ENCODE results near the gene ABCA7.

ABCA7 gene

DNA sequence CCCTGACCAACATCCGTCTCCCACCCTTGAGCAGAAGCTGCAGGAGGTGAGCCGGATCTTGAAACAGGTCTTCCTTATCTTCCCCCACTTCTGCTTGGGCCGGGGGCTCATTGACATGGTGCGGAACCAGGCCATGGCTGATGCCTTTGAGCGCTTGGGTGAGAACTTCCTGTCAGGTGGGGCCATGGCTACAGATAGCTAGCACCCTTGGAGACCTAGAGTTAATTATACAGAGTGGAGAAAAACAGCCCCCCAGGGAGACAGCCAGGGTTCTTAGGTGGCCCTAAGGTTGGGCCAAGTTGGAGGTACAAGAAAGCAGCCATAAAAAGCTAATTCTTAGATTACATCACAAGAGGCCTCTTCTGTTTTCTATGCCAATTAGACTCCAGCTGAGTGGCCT, 18.2 kb downstream of the ABCA7 start:
- TF ChIP-seq, protein P1, sequence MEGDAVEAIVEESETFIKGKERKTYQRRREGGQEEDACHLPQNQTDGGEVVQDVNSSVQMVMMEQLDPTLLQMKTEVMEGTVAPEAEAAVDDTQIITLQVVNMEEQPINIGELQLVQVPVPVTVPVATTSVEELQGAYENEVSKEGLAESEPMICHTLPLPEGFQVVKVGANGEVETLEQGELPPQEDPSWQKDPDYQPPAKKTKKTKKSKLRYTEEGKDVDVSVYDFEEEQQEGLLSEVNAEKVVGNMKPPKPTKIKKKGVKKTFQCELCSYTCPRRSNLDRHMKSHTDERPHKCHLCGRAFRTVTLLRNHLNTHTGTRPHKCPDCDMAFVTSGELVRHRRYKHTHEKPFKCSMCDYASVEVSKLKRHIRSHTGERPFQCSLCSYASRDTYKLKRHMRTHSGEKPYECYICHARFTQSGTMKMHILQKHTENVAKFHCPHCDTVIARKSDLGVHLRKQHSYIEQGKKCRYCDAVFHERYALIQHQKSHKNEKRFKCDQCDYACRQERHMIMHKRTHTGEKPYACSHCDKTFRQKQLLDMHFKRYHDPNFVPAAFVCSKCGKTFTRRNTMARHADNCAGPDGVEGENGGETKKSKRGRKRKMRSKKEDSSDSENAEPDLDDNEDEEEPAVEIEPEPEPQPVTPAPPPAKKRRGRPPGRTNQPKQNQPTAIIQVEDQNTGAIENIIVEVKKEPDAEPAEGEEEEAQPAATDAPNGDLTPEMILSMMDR (conservative IDR thresholded peaks at IDR 0.05), result no peak
- TF ChIP-seq ZFX (IDR thresholded peaks at IDR 0.05), result no peak
- H3K27ac ChIP-seq, result no peak overlapping the region

DNA sequence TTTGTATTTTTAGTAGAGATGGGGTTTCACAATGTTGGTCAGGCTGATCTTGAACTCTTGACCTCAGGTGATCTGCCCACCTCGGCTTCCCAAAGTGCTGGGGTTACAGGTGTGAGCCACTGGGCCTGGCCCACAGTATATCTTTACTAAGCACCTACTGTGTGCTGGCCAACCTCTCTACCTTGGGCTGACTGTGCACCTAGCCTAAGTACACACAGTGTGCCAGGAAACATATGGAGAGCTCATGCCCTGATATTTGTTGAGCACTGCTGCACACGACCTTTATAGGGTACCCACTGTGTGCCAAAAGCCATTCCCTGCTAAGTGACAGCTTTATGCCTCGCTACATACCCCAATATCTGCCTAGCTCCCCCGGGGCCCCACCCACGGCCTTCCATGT, 20.8 kb downstream of the ABCA7 start:
- TF ChIP-seq, protein P1 (conservative IDR thresholded peaks at IDR 0.05), result no peak
- TF ChIP-seq ZFX (IDR thresholded peaks at IDR 0.05), result no peak
- H3K27ac ChIP-seq, result no peak overlapping the region

DNA sequence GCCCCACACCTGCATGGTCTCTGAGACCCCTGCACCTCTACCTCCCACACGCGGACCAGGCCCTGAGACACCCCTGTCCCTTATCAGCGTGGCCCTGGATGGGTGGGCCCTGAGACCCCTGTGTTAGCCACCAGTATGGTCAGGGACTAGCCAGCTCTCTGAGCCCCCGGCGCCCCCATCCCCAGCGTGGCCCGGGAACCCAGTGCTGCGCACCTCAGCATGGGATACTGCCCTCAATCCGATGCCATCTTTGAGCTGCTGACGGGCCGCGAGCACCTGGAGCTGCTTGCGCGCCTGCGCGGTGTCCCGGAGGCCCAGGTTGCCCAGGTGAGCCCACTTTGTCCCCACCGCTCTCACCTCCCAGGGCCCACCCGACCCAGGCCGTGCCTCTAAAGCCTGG, 22.1 kb downstream of the ABCA7 start:
- no peak overlapping the region for H3K27ac ChIP-seq
- TF ChIP-seq, protein P1 (conservative IDR thresholded peaks at IDR 0.05), result no peak
- no peak for TF ChIP-seq ZFX (IDR thresholded peaks at IDR 0.05)

DNA sequence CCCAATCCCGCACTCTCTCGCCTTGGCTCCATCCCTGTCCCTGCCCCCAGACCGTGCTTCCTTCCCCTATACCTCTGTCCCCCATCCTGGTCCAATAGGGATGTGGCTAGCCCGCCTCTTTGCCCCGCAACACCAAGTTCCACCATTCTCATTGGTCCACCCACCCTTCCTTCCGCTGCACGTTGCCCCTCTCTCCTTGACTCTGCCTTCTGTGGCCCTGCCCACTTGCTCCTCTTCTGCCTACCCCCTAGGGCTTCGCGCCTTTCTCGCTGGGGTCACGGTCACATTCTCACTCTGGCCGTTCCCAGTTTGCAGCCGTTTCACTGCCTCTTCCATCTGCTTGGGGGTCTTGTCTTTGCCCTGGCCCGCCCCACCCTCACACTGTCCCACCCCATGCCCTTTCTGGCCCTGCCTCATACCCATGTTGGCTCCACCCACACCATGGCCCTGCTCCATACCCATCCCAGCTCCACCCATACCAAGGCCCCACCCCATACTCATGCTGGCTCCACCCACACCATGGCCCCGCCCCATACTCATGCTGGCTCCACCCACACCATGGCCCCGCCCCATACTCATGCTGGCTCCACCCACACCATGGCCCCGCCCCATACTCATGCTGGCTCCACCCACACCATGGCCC, 22.6 kb downstream of the ABCA7 start:
- TF ChIP-seq ZFX (IDR thresholded peaks at IDR 0.05), result no peak
- TF ChIP-seq, protein P1 (conservative IDR thresholded peaks at IDR 0.05), result no peak

DNA sequence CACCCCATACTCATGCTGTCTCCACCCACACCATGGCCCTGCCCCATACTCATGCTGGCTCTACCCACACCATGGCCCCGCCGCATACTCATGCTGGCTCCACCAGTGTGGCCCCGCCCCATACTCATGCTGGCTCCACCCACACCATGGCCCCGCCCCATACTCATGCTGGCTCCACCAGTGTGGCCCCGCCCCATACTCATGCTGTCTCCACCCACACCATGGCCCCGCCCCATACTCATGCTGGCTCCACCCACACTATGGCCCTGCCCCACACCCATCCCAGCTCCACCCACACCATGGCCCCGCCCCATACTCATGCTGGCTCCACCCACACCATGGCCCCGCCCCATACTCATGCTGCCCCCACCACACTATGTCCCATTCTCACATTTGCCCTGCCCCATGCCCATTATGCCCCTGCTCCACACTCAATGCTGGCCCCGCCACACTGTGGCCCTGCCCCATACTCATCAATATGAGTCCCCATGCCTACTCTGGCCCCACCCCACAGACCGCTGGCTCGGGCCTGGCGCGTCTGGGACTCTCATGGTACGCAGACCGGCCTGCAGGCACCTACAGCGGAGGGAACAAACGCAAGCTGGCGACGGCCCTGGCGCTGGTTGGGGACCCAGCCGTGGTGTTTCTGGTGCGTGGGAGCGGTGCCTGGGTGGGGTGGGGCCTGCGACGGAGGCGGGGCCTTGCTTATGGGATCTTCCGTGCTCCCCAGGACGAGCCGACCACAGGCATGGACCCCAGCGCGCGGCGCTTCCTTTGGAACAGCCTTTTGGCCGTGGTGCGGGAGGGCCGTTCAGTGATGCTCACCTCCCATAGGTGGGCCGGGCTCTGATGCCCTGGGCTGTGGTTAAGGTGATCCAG, 23.4 kb downstream of the ABCA7 start:
- H3K27ac ChIP-seq, result no peak overlapping the region
- TF ChIP-seq, protein P1 (conservative IDR thresholded peaks at IDR 0.05), result no peak
- no peak for TF ChIP-seq ZFX (IDR thresholded peaks at IDR 0.05)

More for the DNA sequence above, 22.6 kb downstream of the ABCA7 start:
- H3K27ac ChIP-seq, result no peak overlapping the region

DNA sequence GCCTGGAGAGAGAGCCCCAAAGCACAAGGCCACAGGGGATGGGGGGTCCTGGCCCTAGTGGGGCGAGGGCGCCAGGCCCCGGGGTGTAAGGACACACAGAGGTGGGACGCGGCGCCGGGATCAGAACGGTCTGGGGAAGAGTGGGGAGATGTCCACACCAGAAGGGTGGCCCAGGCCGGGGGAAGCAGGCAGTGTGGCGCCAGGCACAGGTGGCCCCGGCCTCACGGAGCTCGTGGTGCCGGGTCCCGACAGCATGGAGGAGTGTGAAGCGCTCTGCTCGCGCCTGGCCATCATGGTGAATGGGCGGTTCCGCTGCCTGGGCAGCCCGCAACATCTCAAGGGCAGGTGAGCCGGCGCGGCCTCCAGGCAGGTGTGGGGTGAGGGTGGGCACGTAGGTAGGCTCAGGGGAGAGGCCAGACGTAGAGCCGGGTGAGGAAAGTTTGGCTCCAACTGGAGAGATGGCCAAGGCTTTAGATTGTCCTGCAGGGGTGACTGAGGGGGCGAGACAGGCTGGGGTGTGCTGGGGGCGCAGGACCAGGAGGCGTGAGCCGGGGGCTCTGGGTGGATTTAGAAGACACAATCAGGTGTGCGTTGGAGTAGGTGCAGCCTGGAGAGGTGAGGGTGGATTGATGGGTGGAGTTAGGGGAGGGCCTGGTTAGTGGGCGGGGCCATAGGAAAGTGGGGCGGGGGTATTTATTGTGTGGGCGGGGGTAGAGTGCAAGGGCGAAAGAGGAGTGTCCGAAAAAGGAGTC, 24.2 kb downstream of the ABCA7 start:
- no peak for TF ChIP-seq ZFX (IDR thresholded peaks at IDR 0.05)
- TF ChIP-seq, protein P1 (conservative IDR thresholded peaks at IDR 0.05), result no peak
- no peak overlapping the region for H3K27ac ChIP-seq
